T-helper 17 cell (primary cell): ENCODE data around the gene ACTRT2. TPM values are rescaled to one million over a fixed set of nuclear protein-coding genes. Genes with fewer than 3 reads are reported as not detected.

ENCODE experiments used
- ATAC-seq: fragments of 150-1000 bp; cut with Tn5 transposase; 2 replicates; pipeline ENCODE4 v1.10.0; 2021; ENCODE audit warnings: mild to moderate bottlenecking, moderate library complexity
- DNase-seq, 3 donors: peaks; one replicate each; pipeline versions ENCODE4 v3.0.0 to v3.0.0-alpha.2; 2020 to 2021
- H3K9me3 ChIP-seq: one replicate; pipeline ENCODE4 v1.7.0; 2013; ENCODE audit warnings: low read length, mild to moderate bottlenecking; ENCODE audit not compliant: control insufficient read depth, poor library complexity, severe bottlenecking
- H3K27ac Mint-ChIP-seq: one replicate; pipeline ENCODE4 v1.8.0; 2022; ENCODE audit warnings: mild to moderate bottlenecking, moderate library complexity, mixed read lengths
- H3K27me3 Mint-ChIP-seq: one replicate; pipeline ENCODE4 v1.8.0; 2022; ENCODE audit warnings: mixed read lengths
- H3K36me3 Mint-ChIP-seq: one replicate; pipeline ENCODE4 v1.8.0; 2022; ENCODE audit warnings: low read depth, mixed read lengths
- H3K4me1 Mint-ChIP-seq: one replicate; pipeline ENCODE4 v1.8.0; 2022; ENCODE audit warnings: mild to moderate bottlenecking, mixed read lengths
- H3K4me3 Mint-ChIP-seq: one replicate; pipeline ENCODE4 v1.8.0; 2022; ENCODE audit warnings: mild to moderate bottlenecking, moderate library complexity, mixed read lengths
- total RNA-seq, 4 donors: library from RNA in 2 of 4; stranded (reverse) in 2 of 4; gene quantifications; one replicate each; pipeline ENCODE4 v1.2.3 and lab custom pipeline; 2022 to 2026

ACTRT2 gene
- total RNA-seq, 2 donors from 2014 or later, result not detected

GRCh38 chr1:3058263-3059030 lies 37.2 kb downstream of the ACTRT2 start:
- no peaks in the 10 kb centered on the region for H3K4me1 Mint-ChIP-seq

GRCh38 chr1:3060127-3060526 lies 38.9 kb downstream of the ACTRT2 start:
- H3K27me3 Mint-ChIP-seq, result peaks cover 17% of the 10 kb centered on the region
- ATAC-seq (no peak), DNase-seq (no peak)
- H3K36me3 Mint-ChIP-seq, result no peaks in the 10 kb centered on the region
- no peak overlapping the region for H3K4me3 Mint-ChIP-seq
- no peaks in the 10 kb centered on the region for H3K9me3 ChIP-seq
- no peak overlapping the region for H3K27ac Mint-ChIP-seq
- no peaks in the 10 kb centered on the region for H3K4me1 Mint-ChIP-seq

More at GRCh38 chr1:3058263-3059030, 37.2 kb downstream of the ACTRT2 start:
- ATAC-seq (no peak), DNase-seq (no peak)
- no peaks in the 10 kb centered on the region for H3K36me3 Mint-ChIP-seq
- H3K4me3 Mint-ChIP-seq, result no peak overlapping the region
- no peak overlapping the region for H3K27ac Mint-ChIP-seq
- H3K9me3 ChIP-seq, result no peaks in the 10 kb centered on the region
- peaks cover 24% of the 10 kb centered on the region for H3K27me3 Mint-ChIP-seq

- H3K27ac Mint-ChIP-seq, result no peak overlapping the region
These were observed 39.6 kb downstream of the ACTRT2 start for GRCh38 chr1:3060601-3061551.

GRCh38 chr1:3061566-3061965 lies 40.3 kb downstream of the ACTRT2 start:
- Mint-ChIP-seq H3K4me1 (no peaks in the 10 kb centered on the region), H3K27ac (no peak overlapping the region), H3K36me3 (no peaks in the 10 kb centered on the region), H3K4me3 (no peak overlapping the region), H3K27me3 (peaks cover 16% of the 10 kb centered on the region)
- no peak for DNase-seq
- H3K9me3 ChIP-seq, result no peaks in the 10 kb centered on the region
- ATAC-seq, result no peak

More at GRCh38 chr1:3060601-3061551, 39.6 kb downstream of the ACTRT2 start:
- no peaks in the 10 kb centered on the region for H3K4me1 Mint-ChIP-seq
- DNase-seq, result no peak
- H3K27me3 Mint-ChIP-seq, result peaks cover 15% of the 10 kb centered on the region
- H3K4me3 Mint-ChIP-seq, result no peak overlapping the region
- no peaks in the 10 kb centered on the region for H3K36me3 Mint-ChIP-seq
- no peak for ATAC-seq
- H3K9me3 ChIP-seq, result no peaks in the 10 kb centered on the region

GRCh38 chr1:3061981-3062615 lies 40.8 kb downstream of the ACTRT2 start:
- Mint-ChIP-seq H3K4me3 (no peak overlapping the region), H3K27me3 (peaks cover 21% of the 10 kb centered on the region), H3K4me1 (no peaks in the 10 kb centered on the region), H3K36me3 (no peaks in the 10 kb centered on the region), H3K27ac (no peak overlapping the region)
- H3K9me3 ChIP-seq, result no peaks in the 10 kb centered on the region
- DNase-seq (no peak), ATAC-seq (no peak)

GRCh38 chr1:3062616-3063378 lies 41.5 kb downstream of the ACTRT2 start:
- no peak overlapping the region for H3K27ac Mint-ChIP-seq
- H3K36me3 Mint-ChIP-seq, result no peaks in the 10 kb centered on the region
- H3K9me3 ChIP-seq, result no peaks in the 10 kb centered on the region
- H3K27me3 Mint-ChIP-seq, result peaks cover 21% of the 10 kb centered on the region
- H3K4me3 Mint-ChIP-seq, result no peak overlapping the region
- no peak for ATAC-seq
- no peaks in the 10 kb centered on the region for H3K4me1 Mint-ChIP-seq
- no peak for DNase-seq

- Mint-ChIP-seq H3K27ac (no peak overlapping the region), H3K36me3 (no peaks in the 10 kb centered on the region), H3K27me3 (peaks cover 19% of the 10 kb centered on the region), H3K4me3 (no peak overlapping the region), H3K4me1 (no peaks in the 10 kb centered on the region)
- ATAC-seq, result no peak
- no peak for DNase-seq
- no peaks in the 10 kb centered on the region for H3K9me3 ChIP-seq
These were observed 42.4 kb downstream of the ACTRT2 start for GRCh38 chr1:3063379-3064295.

- no peak for ATAC-seq
- Mint-ChIP-seq H3K36me3 (no peaks in the 10 kb centered on the region), H3K4me1 (peaks cover 2% of the 10 kb centered on the region), H3K4me3 (no peak overlapping the region), H3K27me3 (peaks cover 17% of the 10 kb centered on the region), H3K27ac (no peak overlapping the region)
- H3K9me3 ChIP-seq, result no peaks in the 10 kb centered on the region
- no peak for DNase-seq
These were observed 43.1 kb downstream of the ACTRT2 start for GRCh38 chr1:3064296-3064850.

- Mint-ChIP-seq H3K27ac (no peak overlapping the region), H3K36me3 (no peaks in the 10 kb centered on the region), H3K27me3 (peaks cover 17% of the 10 kb centered on the region), H3K4me1 (peaks cover 2% of the 10 kb centered on the region), H3K4me3 (no peak overlapping the region)
- ATAC-seq, result no peak
- DNase-seq, result no peak
- H3K9me3 ChIP-seq, result no peaks in the 10 kb centered on the region
These were observed 43.6 kb downstream of the ACTRT2 start for GRCh38 chr1:3064901-3065300.

GRCh38 chr1:3065396-3065795 lies 44.1 kb downstream of the ACTRT2 start:
- Mint-ChIP-seq H3K4me3 (no peak overlapping the region), H3K4me1 (peaks cover 2% of the 10 kb centered on the region), H3K27me3 (peaks cover 17% of the 10 kb centered on the region), H3K27ac (no peak overlapping the region), H3K36me3 (no peaks in the 10 kb centered on the region)
- no peak for ATAC-seq
- no peak for DNase-seq
- H3K9me3 ChIP-seq, result no peaks in the 10 kb centered on the region

GRCh38 chr1:3065797-3066196 lies 44.5 kb downstream of the ACTRT2 start:
- DNase-seq (no peak), ATAC-seq (no peak)
- Mint-ChIP-seq H3K4me1 (peaks cover 2% of the 10 kb centered on the region), H3K4me3 (no peak overlapping the region), H3K27me3 (peaks cover 15% of the 10 kb centered on the region), H3K36me3 (no peaks in the 10 kb centered on the region), H3K27ac (no peak overlapping the region)
- H3K9me3 ChIP-seq, result no peaks in the 10 kb centered on the region
